Measurements from ENCODE around the gene CNNM1. TPM values are rescaled to one million over a fixed set of nuclear protein-coding genes. Genes with fewer than 3 reads are reported as not detected.

CNNM1 gene
- total RNA-seq, 1 experiment from 2014 or later: not detected

- Histone ChIP-seq H3K4me2 (ENCODE audit: low read length) (peak overlapping the region; percentile 37; the same call in 1 of the 2 replicates), H2AFZ (ENCODE audit: low read depth, low read length, poor library complexity, severe bottlenecking) (no peak overlapping the region), H3K4me1 (ENCODE audit: control insufficient read depth in 1 of 2, insufficient read depth in 2 of 2, low read length in 2 of 2) (peaks cover 15 to 31% of the 10 kb centered on the region in 2 experiments; a peak in 3 of 4 replicates), H4K20me1 (ENCODE audit: insufficient read depth) (no peaks in the 10 kb centered on the region), H3K36me3 (ENCODE audit: control insufficient read depth in 1 of 2, insufficient read depth in 2 of 2, low read length in 2 of 2) (peaks cover 17 to 31% of the 10 kb centered on the region in 2 experiments), H3K9ac (ENCODE audit: low read length) (no peak overlapping the region), H3K79me2 (ENCODE audit: insufficient read depth, low read length) (no peaks in the 10 kb centered on the region), H3K27ac (ENCODE audit: low read depth, low read length) (peak overlapping the region; percentile 26; the same call in 1 of the 2 replicates), H3K9me2 (ENCODE audit: insufficient read depth) (no peaks in the 10 kb centered on the region), H3K27me3 (ENCODE audit: insufficient read depth, low read length) (no peaks in the 10 kb centered on the region), H3K4me3 (replicated peaks in 1 of 2; ENCODE audit: low read depth in 1 of 2, low read length in 2 of 2) (no peak overlapping the region), H3K9me3 (ENCODE audit: control insufficient read depth in 1 of 2, insufficient read depth in 1 of 2, low read depth in 1 of 2, low read length in 2 of 2) (no peaks in the 10 kb centered on the region)
- ChIA-PET POLR2A (no interaction called here), CTCF (no interaction called here), RAD21 (ENCODE audit: low non-redundant PET in 1 of 2, low total read pairs in 2 of 2, uncharacterized antibody in 2 of 2, unreplicated experiment in 2 of 2) (no interaction called here)
- DNase-seq (ENCODE audit: low read depth, low spot score) (no peak), ATAC-seq (no peak)
- TF ChIP-seq POLR2AphosphoS5 (IDR thresholded peaks at IDR 0.05; ENCODE audit: low read depth, low read length) (0 out of 2 replicates have a peak, but pooled peaks have one; percentile 9), CTCF (IDR thresholded peaks at IDR 0.05 in 2 of 3, conservative IDR thresholded peaks at IDR 0.05 in 1 of 3; ENCODE audit: borderline replicate concordance in 1 of 3, insufficient read depth in 1 of 3, low read depth in 2 of 3, low read length in 2 of 3) (no peak; a peak in 1 of 6 replicates)
- intact Hi-C loops (cut with micrococcal nuclease): no loop called here
- BruUV-seq (replicated peaks): no TSS peak
These were observed 67.3 kb downstream of the CNNM1 start for GRCh38 chr10:99396471-99396870.

DNA sequence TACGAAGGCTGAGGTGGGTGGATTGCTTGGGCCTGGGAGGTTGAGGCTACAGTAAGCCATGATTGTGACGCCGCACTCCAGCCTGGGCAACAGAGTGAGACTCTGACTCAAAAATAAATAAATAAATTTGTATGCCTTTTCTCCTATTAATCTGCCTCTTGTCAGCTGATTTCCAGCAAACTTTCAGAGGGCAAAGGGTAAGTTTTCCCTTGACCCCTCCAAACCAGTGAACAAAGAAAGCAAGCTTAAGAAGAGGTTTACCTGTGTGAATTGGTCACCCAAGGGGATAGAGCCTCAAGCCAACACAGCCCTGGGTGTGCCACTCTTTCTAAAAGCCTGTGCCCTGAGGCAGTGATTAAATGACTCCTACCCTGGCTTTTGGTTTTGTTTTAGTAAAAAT is 70.5 kb downstream of the CNNM1 start:
- no peaks in the 10 kb centered on the region for H3K27me3 ChIP-seq (ENCODE audit: insufficient read depth, low read length)
- TF ChIP-seq CEBPB (IDR thresholded peaks at IDR 0.05; ENCODE audit: low read depth) (no peak), RAD21 (IDR thresholded peaks at IDR 0.05; ENCODE audit: low read depth) (no peak), POLR2AphosphoS5 (IDR thresholded peaks at IDR 0.05; ENCODE audit: low read depth, low read length) (no peak), EZH2 (IDR thresholded peaks at IDR 0.05) (no peak), SRF (IDR thresholded peaks at IDR 0.05; ENCODE audit: low read depth) (no peak), REST (IDR thresholded peaks at IDR 0.05; ENCODE audit: low read depth) (no peak), TCF7L2 (IDR thresholded peaks at IDR 0.05; ENCODE audit: borderline replicate concordance, extremely low read depth, insufficient read depth, insufficient read length) (no peak), EGR1 (IDR thresholded peaks at IDR 0.05; ENCODE audit: low read depth) (no peak), CBX3 (IDR thresholded peaks at IDR 0.05; ENCODE audit: low read depth) (no peak)
- TF ChIP-seq, protein P1, sequence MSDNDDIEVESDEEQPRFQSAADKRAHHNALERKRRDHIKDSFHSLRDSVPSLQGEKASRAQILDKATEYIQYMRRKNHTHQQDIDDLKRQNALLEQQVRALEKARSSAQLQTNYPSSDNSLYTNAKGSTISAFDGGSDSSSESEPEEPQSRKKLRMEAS (IDR thresholded peaks at IDR 0.05): no peak
- peaks cover 15 to 17% of the 10 kb centered on the region in 2 experiments; a peak in 3 of 4 replicates for H3K4me1 ChIP-seq (ENCODE audit: control insufficient read depth in 1 of 2, insufficient read depth in 2 of 2, low read length in 2 of 2)
- no peak overlapping the region for H3K4me2 ChIP-seq (ENCODE audit: low read length)
- H2AFZ ChIP-seq (ENCODE audit: low read depth, low read length, poor library complexity, severe bottlenecking): no peak overlapping the region
- ChIA-PET RAD21 (ENCODE audit: low non-redundant PET in 1 of 2, low total read pairs in 2 of 2, uncharacterized antibody in 2 of 2, unreplicated experiment in 2 of 2) (no interaction called here), CTCF (no interaction called here), POLR2A (no interaction called here)
- ATAC-seq (no peak), DNase-seq (ENCODE audit: low read depth, low spot score) (no peak)
- no peak overlapping the region for H3K4me3 ChIP-seq (replicated peaks in 1 of 2; ENCODE audit: low read depth in 1 of 2, low read length in 2 of 2)
- no peaks in the 10 kb centered on the region for H4K20me1 ChIP-seq (ENCODE audit: insufficient read depth)
- H3K36me3 ChIP-seq (ENCODE audit: control insufficient read depth in 1 of 2, insufficient read depth in 2 of 2, low read length in 2 of 2): peaks cover 37 to 48% of the 10 kb centered on the region in 2 experiments
- no peaks in the 10 kb centered on the region for H3K9me3 ChIP-seq (ENCODE audit: control insufficient read depth in 1 of 2, insufficient read depth in 1 of 2, low read depth in 1 of 2, low read length in 2 of 2)
- H3K79me2 ChIP-seq (ENCODE audit: insufficient read depth, low read length): no peaks in the 10 kb centered on the region
- H3K9me2 ChIP-seq (ENCODE audit: insufficient read depth): no peaks in the 10 kb centered on the region
- BruUV-seq (replicated peaks): no TSS peak
- H3K27ac ChIP-seq (ENCODE audit: low read depth, low read length): no peak overlapping the region
- no peak overlapping the region for H3K9ac ChIP-seq (ENCODE audit: low read length)
- intact Hi-C loops (cut with micrococcal nuclease): no loop called here
